Esophagus squamous epithelium (tissue), 4 donors: ENCODE measurements around the gene FBXL17.

Experiments
- POLR2A ChIP-seq, 4 donors: fragments of 450-650 bp; IDR thresholded peaks; one replicate each; pipeline ENCODE4 v1.6.1; 2017; ENCODE audit warnings: antibody characterized with exemption in 4 of 4, mild to moderate bottlenecking in 4 of 4, moderate library complexity in 3 of 4
- TF ChIP-seq, protein P1 (sequence below), 6 experiments: fragments of 450-650 bp in 4 of 6; fragments of 200-600 bp in 2 of 6; sonication (generic) in 2 of 6; IDR thresholded peaks; one replicate each; pipeline ENCODE4 v1.5.1; 2016 to 2019; ENCODE audit warnings: antibody characterized with exemption in 6 of 6, mild to moderate bottlenecking in 4 of 6, moderate library complexity in 4 of 6

DNA sequence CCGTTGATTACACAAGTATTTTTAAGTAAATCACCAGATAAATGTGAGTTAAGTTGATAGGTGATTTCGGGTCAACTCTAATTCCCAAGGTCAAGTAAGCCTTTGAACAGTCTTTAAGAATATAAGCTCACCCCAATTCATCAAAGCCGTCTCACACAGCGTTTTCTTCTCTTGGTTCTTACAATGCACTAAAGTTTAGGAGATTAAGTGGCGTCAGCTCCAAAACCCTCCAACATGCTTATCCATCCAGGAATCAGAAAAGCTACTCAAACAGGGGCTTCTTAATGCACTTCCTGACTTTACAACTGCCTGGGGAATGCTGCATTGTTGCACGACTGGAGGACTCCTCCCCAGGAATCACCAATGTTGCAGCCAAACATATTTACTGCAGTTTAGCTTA, 505.0 kb downstream of the FBXL17 start:
- TF ChIP-seq, protein P1, sequence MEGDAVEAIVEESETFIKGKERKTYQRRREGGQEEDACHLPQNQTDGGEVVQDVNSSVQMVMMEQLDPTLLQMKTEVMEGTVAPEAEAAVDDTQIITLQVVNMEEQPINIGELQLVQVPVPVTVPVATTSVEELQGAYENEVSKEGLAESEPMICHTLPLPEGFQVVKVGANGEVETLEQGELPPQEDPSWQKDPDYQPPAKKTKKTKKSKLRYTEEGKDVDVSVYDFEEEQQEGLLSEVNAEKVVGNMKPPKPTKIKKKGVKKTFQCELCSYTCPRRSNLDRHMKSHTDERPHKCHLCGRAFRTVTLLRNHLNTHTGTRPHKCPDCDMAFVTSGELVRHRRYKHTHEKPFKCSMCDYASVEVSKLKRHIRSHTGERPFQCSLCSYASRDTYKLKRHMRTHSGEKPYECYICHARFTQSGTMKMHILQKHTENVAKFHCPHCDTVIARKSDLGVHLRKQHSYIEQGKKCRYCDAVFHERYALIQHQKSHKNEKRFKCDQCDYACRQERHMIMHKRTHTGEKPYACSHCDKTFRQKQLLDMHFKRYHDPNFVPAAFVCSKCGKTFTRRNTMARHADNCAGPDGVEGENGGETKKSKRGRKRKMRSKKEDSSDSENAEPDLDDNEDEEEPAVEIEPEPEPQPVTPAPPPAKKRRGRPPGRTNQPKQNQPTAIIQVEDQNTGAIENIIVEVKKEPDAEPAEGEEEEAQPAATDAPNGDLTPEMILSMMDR (IDR thresholded peaks at IDR 0.05) = no peak
- TF ChIP-seq POLR2A (IDR thresholded peaks at IDR 0.05) = no peak
